Liver (tissue), 9 donors: ENCODE results near the gene PNMT. TPM values are rescaled to one million over a fixed set of nuclear protein-coding genes. Genes with fewer than 3 reads are reported as not detected.
A peak's percentile ranks its signal among the peaks of the same experiment; 100 is the strongest.

Experiments used
- DNase-seq: peaks from one replicate; pipeline ENCODE4 v3.0.0-alpha.2; 2017; ENCODE audit warnings: low spot score
- H3K27ac ChIP-seq, 2 donors: one replicate each; pipeline ENCODE4 v1.7.0; 2013; ENCODE audit warnings: inconsistent platforms in 2 of 2, low read length in 2 of 2, control low read depth in 1 of 2, low read depth in 1 of 2, mild to moderate bottlenecking in 1 of 2
- H3K27me3 ChIP-seq, 4 donors: one replicate each; pipeline versions ENCODE4 v1.6.1 to v1.7.0; 2013; ENCODE audit warnings: low read length in 3 of 4, inconsistent platforms in 1 of 4, mild to moderate bottlenecking in 1 of 4, moderate library complexity in 1 of 4; ENCODE audit not compliant: control insufficient read depth in 4 of 4, insufficient read depth in 4 of 4
- H3K36me3 ChIP-seq, 4 donors: one replicate each; pipeline versions ENCODE4 v1.6.1 to v1.7.0; 2013; ENCODE audit warnings: low read length in 3 of 4, mild to moderate bottlenecking in 3 of 4, low read depth in 1 of 4, moderate library complexity in 1 of 4; ENCODE audit not compliant: control insufficient read depth in 4 of 4, insufficient read depth in 3 of 4
- H3K4me1 ChIP-seq, 4 donors: one replicate each; pipeline versions ENCODE4 v1.6.1 to v1.7.0; 2013; ENCODE audit warnings: low read length in 3 of 4, mild to moderate bottlenecking in 3 of 4, moderate library complexity in 1 of 4; ENCODE audit not compliant: control insufficient read depth in 4 of 4, insufficient read depth in 4 of 4
- H3K4me3 ChIP-seq, 3 donors: one replicate each; pipeline versions ENCODE4 v1.6.1 to v1.7.0; 2013; ENCODE audit warnings: low read length in 3 of 3, control low read depth in 1 of 3, low read depth in 1 of 3, mild to moderate bottlenecking in 1 of 3
- H3K9ac ChIP-seq, 2 donors: one replicate each; pipeline ENCODE4 v1.7.0; 2013; ENCODE audit warnings: low read length in 2 of 2, mild to moderate bottlenecking in 2 of 2, moderate library complexity in 2 of 2, control low read depth in 1 of 2, low read depth in 1 of 2
- H3K9me3 ChIP-seq, 4 donors: one replicate each; pipeline versions ENCODE4 v1.6.1 to v1.7.0; 2013; ENCODE audit warnings: low read length in 3 of 4; ENCODE audit not compliant: control insufficient read depth in 4 of 4
- EGR1 ChIP-seq, 2 donors: IDR thresholded peaks; 2 replicates each; pipeline ENCODE4 v1.6.1; 2016 to 2018; ENCODE audit warnings: antibody characterized with exemption in 2 of 2, low read depth in 2 of 2
- FOXA1 ChIP-seq: IDR thresholded peaks from 2 replicates; pipeline ENCODE4 v1.6.1; 2016; ENCODE audit warnings: antibody characterized with exemption
- FOXA2 ChIP-seq: IDR thresholded peaks from 2 replicates; pipeline ENCODE4 v1.6.1; 2016; ENCODE audit warnings: antibody characterized with exemption
- GABPA ChIP-seq, 2 donors: IDR thresholded peaks in 1 of 2; conservative IDR thresholded peaks in 1 of 2; 2 replicates each; pipeline ENCODE4 v1.6.1; 2016; ENCODE audit warnings: antibody characterized with exemption in 2 of 2, mild to moderate bottlenecking in 1 of 2, moderate library complexity in 1 of 2
- HNF4A ChIP-seq, 2 donors: conservative IDR thresholded peaks; 2 replicates each; pipeline ENCODE4 v1.6.1; 2016; ENCODE audit warnings: antibody characterized with exemption in 2 of 2, mild to moderate bottlenecking in 2 of 2
- HNF4G ChIP-seq: IDR thresholded peaks from 2 replicates; pipeline ENCODE4 v1.6.1; 2016; ENCODE audit warnings: antibody characterized with exemption
- JUND ChIP-seq, 2 donors: IDR thresholded peaks; 2 replicates each; pipeline ENCODE4 v1.6.1; 2016; ENCODE audit warnings: antibody characterized with exemption in 2 of 2
- NR2F2 ChIP-seq: IDR thresholded peaks from 2 replicates; pipeline ENCODE4 v1.6.1; 2016; ENCODE audit warnings: antibody characterized with exemption
- RXRA ChIP-seq, 2 donors: IDR thresholded peaks; 2 replicates each; pipeline ENCODE4 v1.6.1; 2017 to 2018; ENCODE audit warnings: antibody characterized with exemption in 2 of 2, mild to moderate bottlenecking in 1 of 2
- SP1 ChIP-seq: IDR thresholded peaks from 2 replicates; pipeline ENCODE4 v1.6.1; 2018; ENCODE audit warnings: antibody characterized with exemption, mild to moderate bottlenecking
- TAF1 ChIP-seq: conservative IDR thresholded peaks from 2 replicates; pipeline ENCODE4 v1.6.1; 2016; ENCODE audit warnings: antibody characterized with exemption, mild to moderate bottlenecking
- YY1 ChIP-seq: IDR thresholded peaks from 2 replicates; pipeline ENCODE4 v1.6.1; 2016; ENCODE audit warnings: antibody characterized with exemption, mild to moderate bottlenecking
- WGBS: extraction: QIAGEN DNeasy Blood & Tissue Kit; methylation state at CpG from one replicate; pipeline ENCODE4 v1.1.7; 2013; 5-methylcytosine and 5-hydroxymethylcytosine counted together
- polyA plus RNA-seq, 2 donors: library from polyadenylated mRNA; stranded (reverse) in 1 of 2; unstranded in 1 of 2; fragments of 200-250 nt in 1 of 2; fragments of >200 nt in 1 of 2; fragmentation: Nextera tagmentation in 1 of 2; extraction: Ambion mirVana in 1 of 2; gene quantifications; one replicate each; pipeline versions ENCODE4 v1.2.1 to v1.2.3, GENCODE V29; 2013 to 2015
- total RNA-seq, 2 donors: library from RNA; depleted of rRNA; stranded (reverse); fragments of >200 nt; gene quantifications; one replicate each; pipeline ENCODE4 v1.2.3, GENCODE V29; 2014
- TF ChIP-seq, protein P1 (sequence below): IDR thresholded peaks from 2 replicates; pipeline ENCODE4 v1.6.1; 2016; ENCODE audit warnings: antibody characterized with exemption
- TF ChIP-seq, protein P2 (sequence below): IDR thresholded peaks from 2 replicates; pipeline ENCODE4 v1.6.1; 2016; ENCODE audit warnings: antibody characterized with exemption
- TF ChIP-seq, protein P3 (sequence below): IDR thresholded peaks from 2 replicates; pipeline ENCODE4 v1.6.1; 2016; ENCODE audit warnings: antibody characterized with exemption
- donor health status: healthy.
- donor health status: healthy.
- donor health status: healthy.
- donor health status: healthy.
- donor health status: healthy.

PNMT gene
- total and polyA plus RNA-seq, 4 donors: 0.20 to 8.6 (median 0.26) TPM; not detected in 1

DNA sequence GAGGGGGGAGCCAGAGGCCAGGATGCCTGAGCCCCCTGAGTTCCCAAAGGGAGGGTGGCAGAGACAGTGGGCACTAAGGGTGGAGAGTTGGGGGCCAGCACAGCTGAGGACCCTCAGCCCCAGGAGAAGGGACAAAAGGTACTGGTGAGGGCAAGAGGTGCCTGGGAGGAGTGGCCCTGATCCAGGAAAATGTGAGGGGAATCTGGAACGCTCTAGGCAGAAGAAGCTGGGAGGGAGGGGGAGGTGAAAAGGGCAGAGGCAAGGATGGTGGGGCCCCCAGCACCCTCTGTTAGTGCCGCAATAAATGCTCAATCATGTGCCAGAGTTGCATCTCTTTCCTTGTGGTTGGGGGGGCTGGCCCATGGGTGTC is 2.0 kb upstream of the PNMT start:
- WGBS: 30% methylated on average over 2 of the region's 2 CpGs
- Histone ChIP-seq H3K4me1 (peaks cover 29 to 69% (median 56%) of the 10 kb centered on the region in 4 donors), H3K27me3 (no peaks in the 10 kb centered on the region), H3K9me3 (no peaks in the 10 kb centered on the region), H3K27ac (no peak overlapping the region), H3K36me3 (no peaks in the 10 kb centered on the region), H3K9ac (no peak overlapping the region), H3K4me3 (no peak overlapping the region)
- no peak for TF ChIP-seq FOXA1
- TF ChIP-seq YY1: no peak
- TF ChIP-seq TAF1: no peak
- TF ChIP-seq SP1: no peak
- TF ChIP-seq HNF4G: no peak
- TF ChIP-seq, protein P1, sequence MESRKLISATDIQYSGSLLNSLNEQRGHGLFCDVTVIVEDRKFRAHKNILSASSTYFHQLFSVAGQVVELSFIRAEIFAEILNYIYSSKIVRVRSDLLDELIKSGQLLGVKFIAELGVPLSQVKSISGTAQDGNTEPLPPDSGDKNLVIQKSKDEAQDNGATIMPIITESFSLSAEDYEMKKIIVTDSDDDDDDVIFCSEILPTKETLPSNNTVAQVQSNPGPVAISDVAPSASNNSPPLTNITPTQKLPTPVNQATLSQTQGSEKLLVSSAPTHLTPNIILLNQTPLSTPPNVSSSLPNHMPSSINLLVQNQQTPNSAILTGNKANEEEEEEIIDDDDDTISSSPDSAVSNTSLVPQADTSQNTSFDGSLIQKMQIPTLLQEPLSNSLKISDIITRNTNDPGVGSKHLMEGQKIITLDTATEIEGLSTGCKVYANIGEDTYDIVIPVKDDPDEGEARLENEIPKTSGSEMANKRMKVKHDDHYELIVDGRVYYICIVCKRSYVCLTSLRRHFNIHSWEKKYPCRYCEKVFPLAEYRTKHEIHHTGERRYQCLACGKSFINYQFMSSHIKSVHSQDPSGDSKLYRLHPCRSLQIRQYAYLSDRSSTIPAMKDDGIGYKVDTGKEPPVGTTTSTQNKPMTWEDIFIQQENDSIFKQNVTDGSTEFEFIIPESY: no peak
- no peak for TF ChIP-seq HNF4A (conservative IDR thresholded peaks at IDR 0.05)
- no peak for TF ChIP-seq GABPA (IDR thresholded peaks at IDR 0.05 in 1 of 2, conservative IDR thresholded peaks at IDR 0.05 in 1 of 2)
- no peak for TF ChIP-seq FOXA2
- TF ChIP-seq, protein P2, sequence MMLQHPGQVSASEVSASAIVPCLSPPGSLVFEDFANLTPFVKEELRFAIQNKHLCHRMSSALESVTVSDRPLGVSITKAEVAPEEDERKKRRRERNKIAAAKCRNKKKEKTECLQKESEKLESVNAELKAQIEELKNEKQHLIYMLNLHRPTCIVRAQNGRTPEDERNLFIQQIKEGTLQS: no peak
- TF ChIP-seq EGR1 (IDR thresholded peaks at IDR 0.05; ENCODE audit: low read depth in 2 of 2): no peak
- TF ChIP-seq RXRA (IDR thresholded peaks at IDR 0.05): no peak
- DNase-seq: no peak

DNA sequence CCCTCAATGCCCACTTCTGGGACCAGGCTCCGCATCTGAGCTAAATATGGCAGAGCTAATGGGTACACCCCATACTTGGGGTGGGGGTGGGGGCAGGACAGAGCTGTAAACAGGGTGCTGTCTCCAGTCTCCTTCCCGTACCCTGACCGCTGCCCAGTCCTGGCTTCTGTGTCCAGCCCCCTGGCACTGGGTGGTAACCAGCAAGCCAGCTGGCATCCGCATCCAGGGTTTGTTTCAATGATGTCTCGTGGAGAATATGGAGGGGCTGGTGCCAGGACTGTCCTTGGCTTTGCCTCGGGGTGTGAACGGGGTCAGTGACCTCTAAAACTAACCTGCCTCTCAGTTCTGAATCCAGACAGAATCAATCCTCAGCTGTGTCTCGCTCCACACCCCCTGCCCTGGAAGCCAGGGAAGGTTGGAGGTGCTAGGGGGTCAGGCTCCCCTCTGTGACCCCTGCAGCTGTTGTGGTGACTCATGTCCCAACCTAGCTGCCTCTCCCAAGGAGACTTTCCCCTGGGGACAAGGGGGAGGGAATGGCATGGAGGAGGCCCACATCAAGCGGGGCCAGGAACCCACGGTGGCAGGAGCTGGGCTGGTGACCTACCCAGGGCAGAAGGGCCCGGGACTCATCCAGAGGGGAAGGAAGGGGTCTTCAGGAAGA is 1.5 kb upstream of the PNMT start:
- Histone ChIP-seq H3K27me3 (no peaks in the 10 kb centered on the region), H3K36me3 (no peaks in the 10 kb centered on the region), H3K4me3 (no peak overlapping the region), H3K9ac (no peak overlapping the region), H3K27ac (peak overlapping the region in 1 of 2 donors; percentile 32), H3K4me1 (peaks cover 29 to 65% (median 55%) of the 10 kb centered on the region in 4 donors), H3K9me3 (no peaks in the 10 kb centered on the region)
- no peak for DNase-seq
- 34% methylated on average over 11 of the region's 11 CpGs for WGBS
- TF ChIP-seq SP1 (peak; percentile 43), RXRA (IDR thresholded peaks at IDR 0.05) (peak; percentile 88 to 92), NR2F2 (peak; percentile 51), TAF1 (no peak), HNF4A (conservative IDR thresholded peaks at IDR 0.05) (peak; percentile 37 to 61), FOXA2 (no peak), JUND (IDR thresholded peaks at IDR 0.05) (peak in 1 of 2 donors; percentile 30), YY1 (no peak), GABPA (IDR thresholded peaks at IDR 0.05 in 1 of 2, conservative IDR thresholded peaks at IDR 0.05 in 1 of 2) (no peak), FOXA1 (no peak), EGR1 (IDR thresholded peaks at IDR 0.05; ENCODE audit: low read depth in 2 of 2) (no peak)
- TF ChIP-seq, protein P3, sequence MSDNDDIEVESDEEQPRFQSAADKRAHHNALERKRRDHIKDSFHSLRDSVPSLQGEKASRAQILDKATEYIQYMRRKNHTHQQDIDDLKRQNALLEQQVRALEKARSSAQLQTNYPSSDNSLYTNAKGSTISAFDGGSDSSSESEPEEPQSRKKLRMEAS: no peak

DNA sequence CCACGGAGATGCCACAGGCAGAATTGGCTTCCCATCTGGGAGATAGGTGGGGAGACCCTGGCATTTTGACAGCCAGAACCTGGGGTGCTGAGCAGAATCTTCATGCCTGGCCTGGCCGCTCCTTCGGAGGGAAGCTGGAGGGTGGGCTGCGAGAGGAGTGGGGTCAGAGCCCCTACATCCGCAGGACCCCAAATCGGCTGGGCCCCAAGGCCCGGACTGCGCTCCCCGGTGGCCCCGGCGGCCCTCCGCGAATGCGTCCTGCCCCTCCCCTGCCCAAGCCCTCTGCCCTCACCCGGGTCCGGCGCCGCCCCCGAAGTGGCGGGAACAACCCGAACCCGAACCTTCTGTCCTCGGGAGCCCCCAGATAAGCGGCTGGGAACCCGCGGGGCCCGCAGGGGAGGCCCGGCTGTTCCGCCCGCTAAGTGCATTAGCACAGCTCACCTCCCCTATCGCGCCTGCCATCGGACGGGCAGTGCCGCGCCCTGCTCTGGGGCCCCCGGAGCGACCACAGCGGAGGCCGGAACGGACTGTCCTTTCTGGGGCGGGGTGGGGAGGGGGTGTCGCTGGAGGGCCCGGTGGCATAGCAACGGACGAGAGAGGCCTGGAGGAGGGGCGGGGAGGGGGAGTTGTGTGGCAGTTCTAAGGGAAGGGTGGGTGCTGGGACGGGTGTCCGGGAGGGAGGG is 850 bp upstream of the PNMT start:
- H3K4me1 ChIP-seq: peaks cover 29 to 62% (median 51%) of the 10 kb centered on the region in 4 donors
- whole genome bisulfite sequencing: 13% methylated on average over 49 of the region's 49 CpGs
- H3K27ac ChIP-seq: no peak overlapping the region
- no peaks in the 10 kb centered on the region for H3K36me3 ChIP-seq
- no peaks in the 10 kb centered on the region for H3K9me3 ChIP-seq
- no peak overlapping the region for H3K4me3 ChIP-seq
- no peak for TF ChIP-seq TAF1
- TF ChIP-seq RXRA (IDR thresholded peaks at IDR 0.05): no peak
- no peak for TF ChIP-seq EGR1 (IDR thresholded peaks at IDR 0.05; ENCODE audit: low read depth in 2 of 2)
- no peak for TF ChIP-seq SP1
- no peak overlapping the region for H3K9ac ChIP-seq
- peak; percentile 74 for DNase-seq
- no peaks in the 10 kb centered on the region for H3K27me3 ChIP-seq
